H1 (cell line): ENCODE measurements around the gene NRXN3. TPM values are rescaled to one million over a fixed set of nuclear protein-coding genes. Genes with fewer than 3 reads are reported as not detected.
A peak's percentile ranks its signal among the peaks of the same experiment; 100 is the strongest.

Experiments used
- CTCF ChIA-PET: fragments of 300-600 bp; sonication (Branson Sonifier 250); formaldehyde crosslinking; loops from one replicate; lab custom pipeline; 2021; ENCODE audit not compliant: partially characterized antibody; lab: Charles Lee
- POLR2A ChIA-PET: fragments of 300-600 bp; sonication (Branson Sonifier 250); formaldehyde crosslinking; loops from one replicate; lab custom pipeline; 2021; ENCODE audit warnings: inconsistent platforms; ENCODE audit not compliant: partially characterized antibody; lab: Charles Lee
- DNase-seq, 2 experiments: peaks; one replicate each; pipeline versions ENCODE4 v3.0.0 to v3.0.0-alpha.2; 2010 to 2022; ENCODE audit warnings: low spot score in 2 of 2, low read depth in 1 of 2, mixed read lengths in 1 of 2
- FAIRE-seq: peaks from 2 replicates; lab custom pipeline; 2011; peaks lifted over from hg19 to GRCh38; lab: Jason Lieb, UNC
- H2AFZ ChIP-seq: 2 replicates; pipeline ENCODE4 v1.8.1; 2012; ENCODE audit warnings: low read length, inconsistent platforms
- H2AK5ac ChIP-seq: 2 replicates; pipeline ENCODE4 v1.6.1; 2013; ENCODE audit warnings: low read depth, low read length
- H2BK120ac ChIP-seq: replicated peaks from 2 replicates; pipeline ENCODE3; 2013; ENCODE audit warnings: low read depth, low read length, inconsistent platforms
- H2BK12ac ChIP-seq: 2 replicates; pipeline ENCODE4 v1.6.1; 2013; ENCODE audit warnings: low read depth, low read length
- H2BK15ac ChIP-seq: 2 replicates; pipeline ENCODE4 v1.6.1; 2013; ENCODE audit warnings: low read length
- H2BK20ac ChIP-seq: 2 replicates; pipeline ENCODE4 v1.6.1; 2013; ENCODE audit warnings: low read length
- H2BK5ac ChIP-seq: 2 replicates; pipeline ENCODE4 v1.6.1; 2013; ENCODE audit warnings: low read depth, low read length
- H3K14ac ChIP-seq: 2 replicates; pipeline ENCODE4 v1.6.1; 2013; ENCODE audit warnings: inconsistent platforms; ENCODE audit not compliant: insufficient read length
- H3K18ac ChIP-seq: 2 replicates; pipeline ENCODE4 v1.6.1; 2013; ENCODE audit warnings: low read length; ENCODE audit errors: extremely low read depth
- H3K23ac ChIP-seq: 2 replicates; pipeline ENCODE4 v1.6.1; 2013; ENCODE audit warnings: inconsistent platforms; ENCODE audit not compliant: insufficient read length
- H3K23me2 ChIP-seq: 2 replicates; pipeline ENCODE4 v1.6.1; 2013; ENCODE audit warnings: low read depth, low read length
- H3K27ac ChIP-seq: 2 replicates; pipeline ENCODE4 v1.6.1; 2011; ENCODE audit warnings: low read depth, low read length, inconsistent platforms
- H3K27me3 ChIP-seq, 4 experiments: replicated peaks in 1 of 4; 1 replicate in 1 of 4; 2 replicates in 3 of 4; pipeline versions ENCODE4 v1.6.1 to v1.8.1; 2011 to 2013; ENCODE audit warnings: low read length in 3 of 4, mild to moderate bottlenecking in 3 of 4, inconsistent platforms in 2 of 4, mixed read lengths in 2 of 4, moderate library complexity in 1 of 4; ENCODE audit not compliant: control insufficient read depth in 3 of 4, insufficient read depth in 3 of 4; ENCODE audit errors: extremely low read depth in 1 of 4
- H3K36me3 ChIP-seq, 4 experiments: 2 replicates each; pipeline versions ENCODE4 v1.6.1 to v1.8.1; 2011 to 2013; ENCODE audit warnings: mild to moderate bottlenecking in 4 of 4, low read length in 3 of 4, moderate library complexity in 2 of 4, control low read depth in 1 of 4, inconsistent platforms in 1 of 4; ENCODE audit not compliant: insufficient read depth in 4 of 4, control insufficient read depth in 2 of 4
- H3K4ac ChIP-seq: replicated peaks from 2 replicates; pipeline ENCODE3; 2013; ENCODE audit warnings: low read length, low read depth, mixed read lengths, inconsistent platforms; ENCODE audit not compliant: insufficient read length
- H3K4me1 ChIP-seq, 4 experiments: replicated peaks in 1 of 4; 1 replicate in 1 of 4; 2 replicates in 3 of 4; pipeline versions ENCODE4 v1.6.1 to v1.8.1; 2011 to 2013; ENCODE audit warnings: low read length in 3 of 4, inconsistent platforms in 2 of 4, mixed read lengths in 1 of 4; ENCODE audit not compliant: insufficient read depth in 4 of 4, control insufficient read depth in 3 of 4
- H3K4me2 ChIP-seq, 2 experiments: 2 replicates each; pipeline versions ENCODE4 v1.6.1 to v1.8.1; 2011 to 2013; ENCODE audit warnings: low read depth in 2 of 2, low read length in 2 of 2, control low read depth in 1 of 2, inconsistent platforms in 1 of 2, mild to moderate bottlenecking in 1 of 2; ENCODE audit not compliant: insufficient read depth in 1 of 2
- H3K4me3 ChIP-seq, 4 experiments: fragments of 200-600, 300-600 bp in 1 of 4; sonication (generic), shearing (Covaris generic), sonication (Bioruptor Twin) in 1 of 4; 2 replicates each; pipeline versions ENCODE4 v1.5.1 to v1.8.1; 2011 to 2016; ENCODE audit warnings: low read length in 4 of 4, low read depth in 3 of 4, control low read depth in 2 of 4, inconsistent platforms in 2 of 4, mild to moderate bottlenecking in 2 of 4, mixed read lengths in 1 of 4, moderate library complexity in 1 of 4; ENCODE audit not compliant: insufficient read depth in 2 of 4; ENCODE audit errors: extremely low read depth in 1 of 4
- H3K56ac ChIP-seq: replicated peaks from 2 replicates; pipeline ENCODE3; 2013; ENCODE audit warnings: low read depth, mild to moderate bottlenecking, mixed read lengths, low read length, inconsistent platforms; ENCODE audit not compliant: insufficient read length
- H3K79me1 ChIP-seq: 2 replicates; pipeline ENCODE4 v1.6.1; 2013; ENCODE audit warnings: low read depth, low read length, control low read depth
- H3K79me2 ChIP-seq, 2 experiments: 2 replicates each; pipeline versions ENCODE4 v1.6.1 to v1.8.1; 2012 to 2013; ENCODE audit warnings: low read length in 2 of 2, mild to moderate bottlenecking in 2 of 2, inconsistent platforms in 1 of 2; ENCODE audit not compliant: insufficient read depth in 2 of 2, control insufficient read depth in 1 of 2
- H3K9ac ChIP-seq, 4 experiments: replicated peaks in 1 of 4; 1 replicate in 1 of 4; 2 replicates in 3 of 4; pipeline versions ENCODE4 v1.6.1 to v1.8.1; 2011 to 2013; ENCODE audit warnings: low read depth in 3 of 4, low read length in 3 of 4, control low read depth in 2 of 4, mild to moderate bottlenecking in 2 of 4, moderate library complexity in 2 of 4, inconsistent platforms in 1 of 4; ENCODE audit errors: extremely low read depth in 1 of 4
- H3K9me3 ChIP-seq, 2 experiments: 2 replicates each; pipeline versions ENCODE4 v1.6.1 to v1.8.1; 2012 to 2013; ENCODE audit warnings: mild to moderate bottlenecking in 2 of 2, moderate library complexity in 2 of 2, control low read depth in 1 of 2, inconsistent platforms in 1 of 2, low read depth in 1 of 2, low read length in 1 of 2, mixed read lengths in 1 of 2; ENCODE audit not compliant: insufficient read depth in 2 of 2
- H4K20me1 ChIP-seq, 2 experiments: replicated peaks in 1 of 2; 2 replicates each; pipeline versions ENCODE3 to v1.8.1; 2011 to 2013; ENCODE audit warnings: inconsistent platforms in 2 of 2, low read length in 2 of 2, mild to moderate bottlenecking in 1 of 2; ENCODE audit not compliant: insufficient read depth in 2 of 2, control insufficient read depth in 1 of 2
- H4K5ac ChIP-seq: 2 replicates; pipeline ENCODE4 v1.6.1; 2013; ENCODE audit warnings: low read length, low read depth, mixed read lengths, inconsistent platforms; ENCODE audit not compliant: insufficient read length
- H4K8ac ChIP-seq: 2 replicates; pipeline ENCODE4 v1.8.0; 2013; ENCODE audit warnings: mild to moderate bottlenecking, moderate library complexity, low read length, inconsistent platforms; ENCODE audit not compliant: insufficient read depth; ENCODE audit errors: extremely low read depth
- H4K91ac ChIP-seq: replicated peaks from 2 replicates; pipeline ENCODE3; 2013; ENCODE audit warnings: low read length, mixed read lengths, inconsistent platforms; ENCODE audit not compliant: insufficient read length
- BACH1 ChIP-seq: IDR thresholded peaks from 2 replicates; pipeline ENCODE4 v1.6.1; 2012; ENCODE audit warnings: low read length, improper control_type of control experiment
- CEBPB ChIP-seq: IDR thresholded peaks from 2 replicates; pipeline ENCODE4 v1.6.1; 2012; ENCODE audit warnings: low read depth, low read length
- GABPA ChIP-seq: IDR thresholded peaks from 2 replicates; pipeline ENCODE4 v1.6.1; 2011; ENCODE audit warnings: mild to moderate bottlenecking, low read length, moderate library complexity, borderline replicate concordance; ENCODE audit not compliant: insufficient read depth
- SP1 ChIP-seq: IDR thresholded peaks from 2 replicates; pipeline ENCODE4 v1.6.1; 2011; ENCODE audit warnings: low read depth, low read length
- TCF12 ChIP-seq: IDR thresholded peaks from 2 replicates; pipeline ENCODE4 v1.6.1; 2011; ENCODE audit warnings: low read depth, mild to moderate bottlenecking, low read length
- WGBS, 2 experiments: shearing (Covaris generic) in 1 of 2; methylation state at CpG; one replicate each; pipeline versions ENCODE4 v1.1.6 to v1.1.7; 2013 to 2015; ENCODE audit warnings: low lambda C conversion rate in 2 of 2, mixed read lengths in 2 of 2, inconsistent platforms in 1 of 2, low coverage in 1 of 2, missing lambda C conversion rate in 1 of 2; ENCODE audit not compliant: insufficient replicate concordance in 2 of 2, insufficient coverage in 1 of 2, insufficient read length in 1 of 2; ENCODE audit errors: extremely low coverage in 1 of 2, missing lambda C conversion rate in 1 of 2; 5-methylcytosine and 5-hydroxymethylcytosine counted together
- polyA plus RNA-seq, 7 experiments: library from polyadenylated mRNA; depleted of rRNA in 3 of 7; stranded (reverse) in 5 of 7; unstranded in 2 of 7; fragments of >200 nt in 5 of 7; fragments of 200-250 nt in 2 of 7; gene quantifications; 1 replicate in 5 of 7; 2 replicates in 1 of 7; 4 replicates in 1 of 7; pipeline versions ENCODE4 v1.2.1 to v1.2.3, GENCODE V29; 2011 to 2013; ENCODE audit warnings: missing spikeins in 2 of 7, mixed read lengths in 2 of 7
- total RNA-seq: library from RNA; stranded (reverse); fragmentation: NEBNext Ultra II Directional; extraction: Animal tissue kit (Norgen Biotek cat#: 25700); gene quantifications from 2 replicates; pipeline ENCODE4 v1.2.1, GENCODE V29; 2021
- TF ChIP-seq, protein P1 (sequence below): IDR thresholded peaks from 2 replicates; pipeline ENCODE4 v1.6.1; 2011; ENCODE audit warnings: low read length, improper control_type of control experiment

Gene NRXN3
- total and polyA plus RNA-seq, 2 of the 8 experiments (the other 6 are each of a cell fraction or from before 2014, with no cell fraction given): 2.6 to 4.1 TPM

- H3K27me3 ChIP-seq: no peaks in the 10 kb centered on the region
- no peak overlapping the region for H3K56ac ChIP-seq
- no peak overlapping the region for H3K27ac ChIP-seq
- H3K14ac ChIP-seq: no peak overlapping the region
- no peak overlapping the region for H3K23ac ChIP-seq
- H2AFZ ChIP-seq: no peak overlapping the region
- no peak for DNase-seq
- TF ChIP-seq BACH1 (no peak), TCF12 (no peak), CEBPB (peak; percentile 40; the same call in 1 of the 2 replicates), SP1 (no peak), GABPA (no peak)
- TF ChIP-seq, protein P1, sequence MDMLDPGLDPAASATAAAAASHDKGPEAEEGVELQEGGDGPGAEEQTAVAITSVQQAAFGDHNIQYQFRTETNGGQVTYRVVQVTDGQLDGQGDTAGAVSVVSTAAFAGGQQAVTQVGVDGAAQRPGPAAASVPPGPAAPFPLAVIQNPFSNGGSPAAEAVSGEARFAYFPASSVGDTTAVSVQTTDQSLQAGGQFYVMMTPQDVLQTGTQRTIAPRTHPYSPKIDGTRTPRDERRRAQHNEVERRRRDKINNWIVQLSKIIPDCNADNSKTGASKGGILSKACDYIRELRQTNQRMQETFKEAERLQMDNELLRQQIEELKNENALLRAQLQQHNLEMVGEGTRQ: no peak
- TF ChIP-seq, all 59 proteins: peak for 1
- no peaks in the 10 kb centered on the region for H3K4me1 ChIP-seq
- ChIA-PET CTCF (interaction anchor here (1.1 to 2.6 kb wide), 2 partner anchors 9 to 12 kb away, joined by 3 to 11 read pairs; no protein-coding TSS in a partner anchor), POLR2A (no interaction called here)
- no peak overlapping the region for H2BK5ac ChIP-seq
- no peaks in the 10 kb centered on the region for H3K79me2 ChIP-seq
- no peak overlapping the region for H3K9ac ChIP-seq
- H2BK12ac ChIP-seq: no peak overlapping the region
- H3K18ac ChIP-seq: no peak overlapping the region
- H4K20me1 ChIP-seq: no peaks in the 10 kb centered on the region
- no peak overlapping the region for H3K4me2 ChIP-seq
- H2BK15ac ChIP-seq: no peak overlapping the region
- H3K9me3 ChIP-seq: no peaks in the 10 kb centered on the region
- no peak overlapping the region for H4K8ac ChIP-seq
- H3K36me3 ChIP-seq: no peaks in the 10 kb centered on the region
- no peak overlapping the region for H2AK5ac ChIP-seq
- no peak for FAIRE-seq
- H3K4me3 ChIP-seq: no peak overlapping the region
- no peaks in the 10 kb centered on the region for H3K23me2 ChIP-seq
- H2BK20ac ChIP-seq: no peak overlapping the region
- H3K4ac ChIP-seq: no peak overlapping the region
- H2BK120ac ChIP-seq: no peak overlapping the region
- no peaks in the 10 kb centered on the region for H3K79me1 ChIP-seq
- H4K5ac ChIP-seq: no peak overlapping the region
- 95% methylated on average over 5 of the region's 5 CpGs; no CpG with 5 or more reads in 1 of the 2 experiments for WGBS, 2 experiments
- no peak overlapping the region for H4K91ac ChIP-seq
Measured at GRCh38 chr14:78142998-78143397, 27.2 kb upstream of the NRXN3 start.
